Measurements from ENCODE around the gene MKRN2.

The MKRN2 gene

GRCh38 chr3:12566976-12567375 is 10.1 kb downstream of the MKRN2 start:
- TF ChIP-seq, protein P1, sequence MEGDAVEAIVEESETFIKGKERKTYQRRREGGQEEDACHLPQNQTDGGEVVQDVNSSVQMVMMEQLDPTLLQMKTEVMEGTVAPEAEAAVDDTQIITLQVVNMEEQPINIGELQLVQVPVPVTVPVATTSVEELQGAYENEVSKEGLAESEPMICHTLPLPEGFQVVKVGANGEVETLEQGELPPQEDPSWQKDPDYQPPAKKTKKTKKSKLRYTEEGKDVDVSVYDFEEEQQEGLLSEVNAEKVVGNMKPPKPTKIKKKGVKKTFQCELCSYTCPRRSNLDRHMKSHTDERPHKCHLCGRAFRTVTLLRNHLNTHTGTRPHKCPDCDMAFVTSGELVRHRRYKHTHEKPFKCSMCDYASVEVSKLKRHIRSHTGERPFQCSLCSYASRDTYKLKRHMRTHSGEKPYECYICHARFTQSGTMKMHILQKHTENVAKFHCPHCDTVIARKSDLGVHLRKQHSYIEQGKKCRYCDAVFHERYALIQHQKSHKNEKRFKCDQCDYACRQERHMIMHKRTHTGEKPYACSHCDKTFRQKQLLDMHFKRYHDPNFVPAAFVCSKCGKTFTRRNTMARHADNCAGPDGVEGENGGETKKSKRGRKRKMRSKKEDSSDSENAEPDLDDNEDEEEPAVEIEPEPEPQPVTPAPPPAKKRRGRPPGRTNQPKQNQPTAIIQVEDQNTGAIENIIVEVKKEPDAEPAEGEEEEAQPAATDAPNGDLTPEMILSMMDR (conservative IDR thresholded peaks at IDR 0.05; ENCODE audit: low read length), result no peak
- no peak for DNase-seq (ENCODE audit: low read depth)
- H3K4me3 ChIP-seq (ENCODE audit: low read length), result no peak overlapping the region

- no peak for DNase-seq (ENCODE audit: low read depth)
- TF ChIP-seq, protein P1 (conservative IDR thresholded peaks at IDR 0.05; ENCODE audit: low read length), result no peak
- H3K4me3 ChIP-seq (ENCODE audit: low read length), result no peak overlapping the region
Measured at GRCh38 chr3:12568747-12569146, 11.9 kb downstream of the MKRN2 start.

- DNase-seq (ENCODE audit: low read depth), result no peak
- H3K4me3 ChIP-seq (ENCODE audit: low read length), result no peak overlapping the region
- TF ChIP-seq, protein P1 (conservative IDR thresholded peaks at IDR 0.05; ENCODE audit: low read length), result no peak
Measured at GRCh38 chr3:12569836-12570235, 12.9 kb downstream of the MKRN2 start.

DNA sequence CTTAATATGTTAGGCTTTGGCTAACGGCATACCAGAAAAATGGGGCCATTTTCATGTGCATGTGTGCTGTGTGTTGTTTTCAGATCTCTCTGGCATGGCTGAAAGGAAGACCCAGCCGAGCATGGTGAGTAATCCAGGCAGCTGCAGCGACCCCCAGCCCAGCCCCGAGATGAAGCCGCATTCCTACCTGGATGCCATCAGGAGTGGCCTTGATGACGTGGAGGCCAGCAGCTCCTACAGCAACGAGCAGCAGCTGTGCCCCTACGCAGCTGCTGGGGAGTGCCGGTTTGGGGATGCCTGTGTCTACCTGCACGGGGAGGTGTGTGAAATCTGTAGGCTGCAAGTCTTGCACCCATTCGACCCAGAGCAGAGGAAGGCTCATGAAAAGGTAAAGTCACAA is 15.1 kb downstream of the MKRN2 start:
- no peak for DNase-seq (ENCODE audit: low read depth)
- H3K4me3 ChIP-seq (ENCODE audit: low read length), result no peak overlapping the region
- TF ChIP-seq, protein P1 (conservative IDR thresholded peaks at IDR 0.05; ENCODE audit: low read length), result no peak

GRCh38 chr3:12574131-12574530 is 17.2 kb downstream of the MKRN2 start:
- H3K4me3 ChIP-seq (ENCODE audit: low read length), result no peak overlapping the region
- no peak for DNase-seq (ENCODE audit: low read depth)
- TF ChIP-seq, protein P1 (conservative IDR thresholded peaks at IDR 0.05; ENCODE audit: low read length), result no peak

GRCh38 chr3:12574661-12575060 is 17.8 kb downstream of the MKRN2 start:
- TF ChIP-seq, protein P1 (conservative IDR thresholded peaks at IDR 0.05; ENCODE audit: low read length), result no peak
- DNase-seq (ENCODE audit: low read depth), result no peak
- H3K4me3 ChIP-seq (ENCODE audit: low read length), result no peak overlapping the region

DNA sequence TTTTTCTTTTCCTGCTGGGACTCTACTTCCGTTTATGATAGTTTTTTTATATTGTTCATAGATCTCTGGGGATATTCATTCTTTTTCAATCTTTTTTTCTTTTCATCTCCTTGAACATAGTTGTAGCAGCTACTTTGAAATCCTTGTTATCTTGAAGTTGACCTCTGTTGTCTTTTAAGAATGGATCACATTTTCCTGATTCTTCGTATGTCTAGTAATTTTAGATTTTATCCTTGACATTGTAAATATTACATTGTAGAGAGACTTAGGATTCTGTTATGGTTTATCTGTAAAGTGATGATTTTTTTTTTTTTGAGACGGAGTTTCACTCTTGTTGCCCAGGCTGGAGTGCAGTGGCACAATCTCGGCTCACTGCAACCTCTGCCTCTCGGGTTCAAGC is 20.5 kb downstream of the MKRN2 start:
- DNase-seq (ENCODE audit: low read depth), result no peak
- TF ChIP-seq, protein P1 (conservative IDR thresholded peaks at IDR 0.05; ENCODE audit: low read length), result no peak
- no peak overlapping the region for H3K4me3 ChIP-seq (ENCODE audit: low read length)
